Gastroesophageal sphincter (tissue), 3 donors: ENCODE measurements around the gene SFMBT2.

Experiments used
- CTCF ChIP-seq, 4 experiments: fragments of 200-600 bp in 2 of 4; fragments of 450-650 bp in 2 of 4; sonication (generic) in 1 of 4; IDR thresholded peaks; one replicate each; pipeline ENCODE4 v1.5.1; 2017 to 2019; ENCODE audit warnings: antibody characterized with exemption in 4 of 4, mild to moderate bottlenecking in 2 of 4, moderate library complexity in 2 of 4
- POLR2A ChIP-seq, 2 donors: fragments of 450-650 bp; IDR thresholded peaks; one replicate each; pipeline ENCODE4 v1.6.1; 2017; ENCODE audit warnings: antibody characterized with exemption in 2 of 2, mild to moderate bottlenecking in 2 of 2, moderate library complexity in 1 of 2

GRCh38 chr10:7391748-7392147 lies 19.1 kb downstream of the SFMBT2 start:
- TF ChIP-seq POLR2A (IDR thresholded peaks at IDR 0.05) (no peak), CTCF (IDR thresholded peaks at IDR 0.05) (no peak)
